Stimulated activated CD8-positive, alpha-beta memory T cell treated with anti-CD3 and anti-CD28 coated beads, Interleukin-12 subunit alpha, Interleukin-12 subunit beta, amount 100 ng/mL, for 24 hours (primary cell): ENCODE data around the gene DIAPH1.
"Not testable (repeated sequence)": the region's sequence is repeated elsewhere in the genome, so short reads cannot be mapped to it uniquely, and the experiment has no call there.

Experiments
- DNase-seq: peaks from one replicate; pipeline ENCODE4 v3.0.0-alpha.2; 2020; ENCODE audit errors: extremely low read depth

Gene DIAPH1

DNA sequence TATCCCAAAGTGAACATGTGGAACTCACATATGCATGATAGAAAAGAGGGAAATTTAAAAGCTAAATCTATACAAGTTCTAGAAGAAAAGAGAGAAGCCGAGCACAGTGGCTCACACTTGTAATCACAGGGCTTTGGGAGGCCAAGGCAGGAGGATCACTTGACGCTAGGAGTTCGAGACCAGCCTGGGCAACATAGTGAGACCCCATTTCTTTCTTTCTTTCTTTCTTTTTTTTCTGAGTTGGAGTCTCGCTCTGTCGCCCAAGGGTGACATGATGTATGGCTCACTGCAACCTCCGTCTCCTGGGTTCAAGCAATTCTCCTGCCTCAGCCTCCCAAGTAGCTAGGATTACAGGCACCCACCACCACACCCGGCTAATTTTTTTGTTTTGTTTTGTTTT is 8.9 kb downstream of the DIAPH1 start:
- not testable (repeated sequence) for DNase-seq

DNA sequence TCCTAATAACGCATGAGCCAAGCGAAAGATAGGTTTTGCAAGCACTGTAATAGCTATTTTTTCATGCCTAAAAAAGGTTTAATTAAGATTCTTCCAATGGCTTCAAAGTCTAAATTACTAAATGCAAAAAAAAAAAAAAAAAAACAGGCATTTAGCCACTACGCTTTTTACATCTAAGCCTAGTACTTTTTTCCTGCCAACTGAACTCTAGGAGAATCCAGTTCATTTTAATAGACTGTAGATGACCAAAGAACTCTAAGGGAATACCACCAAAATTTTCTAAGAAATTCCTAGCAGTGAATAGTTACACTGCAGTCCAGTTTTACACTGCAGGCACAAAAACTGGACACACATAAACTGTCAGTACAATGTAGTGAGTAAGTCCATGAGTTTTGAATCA is 9.8 kb downstream of the DIAPH1 start:
- DNase-seq, result no peak

DNA sequence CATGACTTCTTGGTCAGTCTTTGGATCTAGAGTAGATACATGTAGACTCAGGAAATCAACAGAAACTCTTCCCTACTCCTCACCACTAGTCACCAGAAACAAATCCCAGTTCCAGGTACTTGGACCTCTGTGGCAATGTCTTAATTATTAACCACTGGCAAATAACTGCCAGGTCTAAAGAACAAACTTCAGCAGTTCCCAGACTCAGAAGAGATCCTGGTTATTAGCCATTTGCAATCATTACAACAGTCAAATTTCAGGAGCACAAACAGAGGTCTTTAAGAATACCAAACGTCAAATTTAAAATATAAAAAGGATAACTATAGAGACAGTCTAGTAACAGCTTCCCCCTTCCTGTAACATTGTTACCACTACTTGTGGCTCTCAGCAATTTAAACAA is 10.2 kb downstream of the DIAPH1 start:
- DNase-seq, result no peak

DNA sequence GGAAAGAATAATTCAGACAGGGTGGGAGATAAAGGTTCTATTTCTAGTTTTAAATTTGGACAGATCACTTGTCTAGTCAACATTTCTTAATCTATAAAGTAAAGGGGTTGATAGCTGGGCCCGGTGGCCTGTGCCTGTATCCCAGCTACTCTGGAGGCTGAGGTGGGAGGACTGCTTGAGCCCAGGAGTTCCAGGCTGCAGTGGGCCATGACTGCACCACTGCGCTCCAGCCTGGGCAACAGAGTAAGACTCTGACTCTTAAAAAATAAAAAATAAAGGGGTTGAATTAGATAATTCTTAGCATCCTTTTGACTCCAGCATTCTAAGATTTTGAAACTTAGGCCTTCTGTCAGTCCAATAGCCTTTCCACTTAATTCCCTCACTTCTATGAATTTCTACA is 10.8 kb downstream of the DIAPH1 start:
- DNase-seq, result no peak

DNA sequence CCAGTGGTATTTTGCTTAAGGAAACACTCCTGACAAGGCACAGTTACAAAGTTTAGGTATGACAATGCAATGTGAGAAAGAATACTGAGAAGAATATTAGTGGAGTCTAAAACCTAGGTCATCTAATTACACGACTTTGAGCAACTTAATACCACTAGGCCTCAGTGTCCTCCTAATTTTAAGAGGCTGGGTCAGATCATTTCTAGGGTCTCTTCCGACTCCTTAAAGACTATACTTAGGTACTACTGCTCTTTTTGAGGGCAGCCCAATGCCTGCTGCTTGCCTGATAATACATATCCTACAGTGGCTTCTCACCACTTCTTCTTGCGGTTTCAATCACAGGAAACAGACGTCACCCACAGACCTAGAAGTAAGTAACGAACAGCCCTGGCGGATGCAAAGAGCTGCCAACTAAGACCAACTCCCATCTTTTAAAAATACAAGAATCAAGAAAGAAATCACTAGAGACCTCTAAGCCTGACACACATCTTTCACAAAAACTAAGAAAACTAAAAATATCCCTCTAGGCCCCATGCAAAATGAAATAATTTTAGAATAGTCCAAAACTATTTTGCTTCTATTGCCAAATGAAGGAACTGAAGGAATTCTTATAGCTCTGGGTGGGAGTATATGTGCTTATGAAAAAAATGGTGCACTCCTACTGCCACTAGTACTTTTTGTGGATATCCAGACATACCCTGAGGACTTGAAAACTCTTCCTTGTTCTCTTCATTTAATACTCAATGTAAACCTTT is 13.1 kb downstream of the DIAPH1 start:
- peak; percentile 35 for DNase-seq

DNA sequence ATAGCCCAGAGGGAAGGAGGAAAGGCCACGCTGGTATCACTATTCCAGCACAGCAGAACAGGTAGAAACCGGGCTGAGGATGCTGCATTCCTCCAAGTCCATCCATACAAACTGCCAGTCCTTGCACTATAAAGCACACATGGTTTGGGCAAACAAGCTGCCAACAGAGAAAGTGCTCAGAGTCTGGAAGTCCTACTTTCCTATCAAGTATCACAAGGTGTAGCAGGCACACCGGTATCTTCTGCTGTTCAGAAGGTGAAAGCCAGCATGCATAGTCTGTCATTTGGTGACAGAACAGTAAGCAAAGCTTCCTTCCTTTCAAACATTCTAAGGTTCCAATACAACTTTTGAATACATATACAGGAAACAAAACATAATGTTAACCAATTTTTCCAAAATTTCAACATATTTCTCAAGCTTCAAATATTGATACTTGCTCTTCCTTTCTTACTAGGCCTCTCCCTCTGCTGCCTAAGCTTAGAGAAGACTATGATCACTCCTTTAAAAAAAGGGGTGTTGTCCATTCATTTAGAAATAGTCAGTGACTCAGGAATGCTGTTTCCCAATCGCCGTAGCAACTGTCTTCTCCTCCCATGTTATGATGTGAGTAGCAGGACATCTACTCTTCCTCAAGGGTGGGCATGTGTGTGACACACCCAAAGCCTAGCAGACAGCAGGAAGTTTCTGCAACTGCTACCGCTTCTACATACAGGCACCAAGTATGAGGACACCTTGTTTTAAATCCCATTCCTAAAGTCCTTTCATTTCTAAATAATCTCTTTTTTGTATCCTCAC is 14.7 kb downstream of the DIAPH1 start:
- DNase-seq, result no peak

DNA sequence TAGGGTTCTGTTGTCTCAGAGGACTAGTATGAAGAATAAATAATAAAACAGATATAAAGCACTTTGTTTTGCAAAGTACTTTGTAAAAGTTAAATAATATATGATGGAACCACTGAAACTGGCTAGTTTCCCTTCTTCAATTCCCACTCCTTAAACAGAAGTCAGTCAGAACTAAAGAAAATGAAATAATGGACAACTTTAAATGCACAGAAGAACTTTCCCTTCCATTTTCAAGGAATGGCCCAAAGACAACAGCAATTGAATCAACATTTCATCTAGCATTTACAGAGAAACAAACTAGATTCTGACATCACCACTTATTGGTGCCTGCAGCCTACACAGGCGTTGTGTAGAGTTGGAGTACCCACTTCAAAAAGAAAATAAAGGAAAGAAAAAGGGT is 16.2 kb downstream of the DIAPH1 start:
- no peak for DNase-seq

DNA sequence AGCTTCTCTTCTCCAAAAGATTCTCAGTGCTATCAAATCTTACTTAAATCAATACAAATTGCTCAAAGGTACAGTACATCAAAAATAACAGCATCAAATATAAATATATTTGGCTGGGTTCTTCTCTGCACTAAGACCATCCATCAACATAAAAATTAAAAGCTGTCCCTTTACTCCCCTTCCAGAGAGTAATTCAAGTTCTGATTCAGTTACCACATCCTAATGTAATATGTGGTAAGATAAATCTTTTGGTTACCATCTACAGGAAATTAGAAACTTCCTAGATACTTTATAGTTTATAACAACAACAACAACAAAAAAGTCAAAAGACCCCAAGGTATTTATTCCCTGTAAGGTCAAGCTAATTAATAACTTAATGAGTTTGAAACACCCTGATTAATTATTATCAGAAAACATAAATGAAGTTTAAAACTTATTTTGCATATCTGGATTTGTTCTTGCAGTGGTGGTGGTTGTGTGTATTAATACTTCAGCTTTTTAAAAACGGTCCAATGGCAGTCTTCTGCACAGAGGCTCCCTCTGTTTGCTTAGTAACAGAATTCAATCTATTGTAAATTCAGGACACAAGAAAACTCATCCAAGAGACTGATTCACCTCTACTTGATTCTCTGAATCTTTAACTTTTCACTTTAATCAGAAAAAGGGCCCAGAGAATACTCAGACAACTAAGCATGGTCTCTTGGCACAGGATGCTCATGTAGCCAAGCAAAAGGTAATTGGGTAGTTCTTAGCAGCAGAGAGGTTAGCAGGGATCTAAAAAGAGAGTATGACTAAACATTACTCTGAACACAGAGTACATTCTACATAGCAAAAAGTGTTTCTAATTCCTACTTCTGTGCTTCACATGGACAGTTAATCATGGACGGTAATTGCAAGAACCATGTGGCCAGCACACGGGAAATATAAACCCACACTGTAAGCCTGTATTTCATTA is 20.1 kb downstream of the DIAPH1 start:
- no peak for DNase-seq

DNA sequence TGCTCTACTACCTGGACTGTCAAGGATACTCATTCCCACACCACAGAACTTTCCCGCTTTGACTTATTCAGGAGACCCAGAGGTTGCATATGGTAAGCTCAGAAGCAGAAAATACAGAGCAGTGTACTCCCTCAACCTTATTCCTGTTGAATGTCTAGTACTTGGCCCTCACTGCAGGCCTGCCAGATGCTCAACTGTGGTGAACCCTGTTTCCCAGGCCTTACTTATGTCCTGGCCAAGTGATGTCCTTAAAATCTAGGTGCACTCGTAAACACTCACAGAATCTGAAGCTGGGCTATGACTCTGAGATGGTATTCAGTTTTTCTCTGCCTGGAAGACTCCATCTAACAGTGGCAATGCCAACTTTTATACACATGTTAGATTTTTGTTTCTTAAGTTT is 21.0 kb downstream of the DIAPH1 start:
- no peak for DNase-seq

DNA sequence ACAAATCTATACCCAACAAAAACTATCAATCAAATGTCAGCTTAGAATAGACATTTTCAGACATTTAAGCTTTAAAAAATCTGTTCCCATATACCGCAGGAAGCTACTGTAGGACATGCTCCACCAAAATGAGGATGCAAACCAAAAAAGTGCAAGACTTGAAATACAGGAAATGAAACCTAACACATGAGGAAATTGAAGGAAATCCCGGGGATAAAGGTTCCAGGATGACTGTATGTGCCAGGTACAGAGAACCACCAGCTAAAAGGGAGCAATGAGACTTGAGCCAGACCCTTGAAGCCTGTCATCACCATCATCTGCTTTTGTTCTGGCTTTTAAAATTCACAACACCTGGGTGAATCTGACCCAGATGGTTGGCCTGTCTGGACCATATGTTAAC is 21.4 kb downstream of the DIAPH1 start:
- no peak for DNase-seq

DNA sequence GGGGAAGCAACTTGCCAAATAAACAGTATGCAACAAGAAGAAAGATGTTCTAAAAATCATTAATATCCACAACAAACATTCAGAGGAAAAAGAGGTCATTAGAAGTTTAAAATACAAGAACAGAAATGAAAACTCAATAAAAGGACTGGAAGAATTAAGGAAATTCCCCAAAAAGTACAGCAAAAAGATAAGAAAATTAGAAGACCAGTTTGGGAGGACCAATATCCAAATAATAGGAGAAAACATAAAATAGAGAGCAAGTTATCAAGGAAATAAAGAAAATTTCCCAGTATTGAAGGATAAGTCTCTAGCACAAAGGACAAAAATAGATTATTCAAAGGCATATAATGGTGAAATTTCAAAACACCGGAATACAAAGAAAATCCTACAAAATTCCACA is 21.9 kb downstream of the DIAPH1 start:
- DNase-seq, result no peak

DNA sequence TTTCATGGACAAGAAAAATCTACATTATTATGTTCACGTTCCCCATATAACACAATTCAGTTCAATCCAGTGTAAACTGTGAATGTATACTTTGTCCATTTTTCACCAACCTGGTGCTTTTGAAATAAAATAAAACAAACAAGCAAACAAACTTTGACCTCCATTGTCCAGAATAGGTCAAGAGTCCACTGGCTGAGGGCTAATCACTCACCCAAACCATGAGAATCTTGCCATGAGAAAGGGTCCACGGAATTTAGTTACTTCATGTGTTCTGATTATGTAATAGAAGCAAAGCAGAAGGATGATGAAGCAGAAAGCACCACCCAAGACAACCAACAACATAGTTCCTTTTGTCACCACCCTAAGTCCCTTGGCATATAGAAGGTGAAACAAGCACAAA is 28.7 kb downstream of the DIAPH1 start:
- no peak for DNase-seq

DNA sequence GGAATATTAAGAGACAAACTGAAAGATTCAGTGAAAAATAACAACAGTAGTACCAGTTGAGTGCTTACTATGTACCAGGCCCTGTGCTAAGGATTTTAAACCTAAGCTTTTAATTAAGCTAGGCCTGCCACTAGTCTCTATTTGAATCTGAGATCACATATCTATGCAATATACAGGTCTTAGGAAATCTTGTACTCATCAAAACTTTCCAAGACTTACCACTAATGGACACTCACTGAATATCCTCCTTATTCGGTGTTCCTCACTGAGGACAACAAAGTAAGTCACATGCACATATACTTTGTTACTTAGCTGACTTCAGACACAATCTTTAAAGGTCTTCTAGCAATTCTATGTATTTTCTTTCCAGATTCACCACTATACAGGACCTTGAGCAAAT is 32.6 kb downstream of the DIAPH1 start:
- DNase-seq, result no peak

DNA sequence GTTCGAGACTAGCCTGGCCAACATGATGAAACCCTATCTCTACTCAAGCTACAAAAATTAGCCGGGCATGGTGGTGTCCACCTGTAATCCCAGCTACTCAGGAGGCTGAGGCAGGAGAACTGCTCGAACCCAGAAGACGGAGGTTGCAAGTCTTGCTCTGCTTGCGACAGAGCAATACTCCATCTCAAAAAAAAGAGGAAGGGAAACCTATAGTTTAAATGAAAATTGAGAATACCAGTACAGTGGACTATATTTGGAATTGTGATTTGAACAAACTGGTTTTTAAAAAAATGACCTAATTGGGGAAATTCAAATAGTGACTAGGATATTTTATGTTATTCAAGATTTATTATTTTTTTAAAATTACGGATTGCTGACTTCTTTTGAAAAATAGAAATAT is 33.2 kb downstream of the DIAPH1 start:
- no peak for DNase-seq

DNA sequence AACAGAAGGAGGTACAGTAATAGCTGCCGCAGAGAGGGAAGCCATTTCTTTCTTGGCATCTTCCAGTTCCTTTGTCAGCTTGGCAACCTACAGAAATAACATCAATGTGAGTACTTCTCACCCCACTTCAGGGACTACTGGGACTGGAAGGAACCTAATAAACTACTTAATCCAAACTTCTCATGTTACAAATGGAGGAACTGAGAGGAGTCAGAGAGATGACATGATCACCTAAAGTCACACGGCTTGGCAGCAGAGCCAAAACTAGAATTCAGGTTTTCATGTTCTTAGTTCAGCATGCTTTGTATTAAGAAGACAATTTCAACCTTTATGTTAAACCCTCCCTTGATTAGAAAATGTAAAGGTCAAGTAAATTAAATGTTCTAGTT is 44.7 kb downstream of the DIAPH1 start:
- DNase-seq, result no peak

DNA sequence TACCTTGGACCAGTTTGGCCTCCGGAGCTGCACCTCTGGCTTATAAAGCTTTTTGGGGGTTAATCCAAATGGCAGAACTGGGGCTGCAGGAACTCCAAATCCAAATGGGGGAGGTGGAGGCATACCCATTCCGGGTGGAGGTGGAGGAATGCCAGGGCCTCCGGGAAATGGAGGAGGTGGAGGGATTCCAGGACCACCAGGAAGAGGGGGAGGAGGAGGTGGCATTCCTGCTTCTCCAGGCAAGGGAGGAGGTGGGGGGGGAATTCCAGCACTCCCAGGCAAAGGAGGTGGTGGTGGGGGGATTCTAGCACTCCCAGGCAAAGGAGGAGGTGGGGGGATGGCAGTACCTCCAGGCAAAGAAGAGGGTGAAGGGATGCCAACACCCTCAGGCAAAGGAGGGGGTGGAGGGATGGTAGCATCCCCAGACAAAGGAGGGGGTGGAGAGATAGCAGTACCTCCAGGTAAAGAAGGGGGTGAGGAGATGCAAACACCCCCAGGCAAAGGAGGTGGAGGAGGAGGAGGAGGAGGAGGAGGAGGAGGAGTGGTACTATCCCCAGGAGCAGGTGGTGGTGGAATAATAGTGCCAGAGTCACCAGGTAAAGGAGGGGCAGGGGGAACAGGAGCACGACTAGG is 45.2 kb downstream of the DIAPH1 start:
- DNase-seq, result no peak

DNA sequence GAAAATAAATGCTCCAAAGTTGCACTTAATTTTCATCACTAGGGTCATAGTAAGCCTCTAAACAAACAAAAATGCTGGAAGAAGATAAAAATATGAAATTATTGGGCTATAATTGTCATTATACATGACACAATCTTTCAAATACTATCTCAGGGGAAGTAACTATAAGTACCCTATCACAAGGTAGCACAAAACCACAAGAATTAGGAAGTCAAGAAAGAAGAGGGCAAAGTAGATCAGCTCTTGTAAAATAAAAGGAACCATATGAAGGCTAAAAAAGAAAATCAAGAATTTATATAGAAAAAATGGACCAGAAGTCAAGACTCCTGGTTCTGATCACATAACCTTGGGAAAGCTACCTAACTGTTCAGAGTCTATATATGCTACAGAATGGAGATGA is 48.1 kb downstream of the DIAPH1 start:
- DNase-seq, result no peak

DNA sequence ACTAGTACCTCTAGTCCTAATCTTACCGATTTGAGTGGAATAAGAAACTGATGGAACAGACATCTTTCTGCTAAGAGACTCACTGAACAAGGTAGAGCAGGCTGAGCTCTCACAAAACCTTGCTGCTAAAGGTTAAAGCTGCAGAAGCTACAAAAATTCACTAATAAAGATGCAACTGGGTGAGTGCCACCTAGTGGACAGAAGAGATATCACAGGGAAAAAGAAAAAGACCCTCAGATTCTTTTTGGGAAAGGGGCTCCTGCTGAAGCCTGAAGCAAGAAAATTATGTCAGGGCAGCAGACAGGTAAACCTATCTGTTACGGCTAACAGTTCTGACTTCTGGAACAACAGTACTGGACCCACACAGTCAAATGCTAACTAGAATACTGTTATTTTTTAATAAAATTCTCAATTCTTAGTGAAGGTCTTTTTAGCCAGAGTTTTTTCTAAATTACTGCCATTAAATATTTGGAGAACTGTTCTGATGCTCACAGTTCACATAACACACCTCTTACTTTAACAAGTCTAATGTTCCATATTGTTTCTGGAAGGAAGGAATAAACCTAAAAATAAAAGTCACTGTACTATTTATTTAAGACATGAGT is 51.2 kb downstream of the DIAPH1 start:
- no peak for DNase-seq

DNA sequence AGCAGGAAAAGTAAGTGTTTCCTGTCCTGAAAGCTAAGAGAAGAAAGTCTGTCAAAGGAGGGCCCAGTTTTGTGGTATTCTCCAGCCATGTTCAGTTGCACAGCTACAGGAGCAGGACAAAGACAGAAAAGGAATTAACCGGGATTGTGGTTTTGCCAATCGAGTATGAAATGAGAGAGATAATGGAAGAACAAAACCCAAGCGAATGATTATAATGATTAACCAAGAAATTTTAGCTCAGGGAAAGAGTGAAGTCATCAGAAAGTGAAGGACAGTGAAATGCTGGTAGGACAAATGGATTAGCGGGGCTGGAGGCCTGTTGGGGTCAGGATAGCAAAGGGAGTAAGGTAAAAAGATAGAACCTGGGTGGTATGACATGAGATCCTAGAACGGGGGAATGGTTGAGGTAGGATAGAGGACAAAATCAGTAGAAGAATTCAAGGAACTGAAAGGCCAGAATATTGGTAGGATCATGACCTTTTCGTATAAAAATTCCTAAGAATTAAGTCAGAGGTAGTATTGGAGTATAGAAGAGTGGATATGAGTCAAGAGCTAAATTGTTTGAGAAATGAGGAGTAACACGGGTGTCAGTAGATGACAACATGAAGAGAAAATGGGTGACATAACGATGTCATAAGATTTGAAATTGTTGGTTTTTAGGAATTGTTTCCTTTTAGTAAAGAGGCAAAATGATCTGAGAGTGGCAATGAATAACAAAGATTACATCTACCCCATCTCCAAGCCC is 52.8 kb downstream of the DIAPH1 start:
- no peak for DNase-seq

DNA sequence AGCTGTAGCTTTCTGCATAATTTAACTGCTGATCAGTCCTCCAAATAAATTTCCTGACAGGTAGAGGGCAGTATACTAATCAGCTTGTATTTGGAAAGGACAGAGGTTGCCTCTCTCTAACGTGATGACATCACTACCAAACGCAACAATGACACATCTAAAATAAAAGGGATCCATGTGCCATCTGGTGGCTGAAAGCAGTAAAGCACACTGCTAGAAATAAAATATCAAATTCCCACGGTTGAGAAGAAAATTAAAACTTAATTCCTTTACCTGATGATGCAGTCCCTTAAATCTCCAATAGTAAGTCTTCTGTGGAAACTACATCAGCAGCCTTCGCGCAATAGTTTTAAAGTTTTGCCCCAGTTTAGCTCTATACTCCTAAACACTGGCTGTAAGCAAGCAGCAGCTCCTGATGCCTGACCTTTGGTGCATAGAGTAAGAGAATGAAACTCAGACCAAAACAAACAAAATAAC is 54.5 kb downstream of the DIAPH1 start:
- DNase-seq, result peak; percentile 12
